IMR-90 (cell line): Measurements from ENCODE around the gene MARK2.

Experiments
- BHLHE40 ChIP-seq: fragments of 150-350 bp; IDR thresholded peaks from 2 replicates; pipeline ENCODE4 v1.6.1; 2016; ENCODE audit warnings: mild to moderate bottlenecking, low read depth, low read length
- CEBPB ChIP-seq: IDR thresholded peaks from 2 replicates; pipeline ENCODE4 v1.6.1; 2012; ENCODE audit warnings: low read depth, low read length, improper control_type of control experiment
- CTCF ChIP-seq: conservative IDR thresholded peaks from 2 replicates; pipeline ENCODE4 v1.5.1; 2012; ENCODE audit warnings: mild to moderate bottlenecking, low read depth, low read length, improper control_type of control experiment
- FOS ChIP-seq: fragments of 150-350 bp; IDR thresholded peaks from 2 replicates; pipeline ENCODE4 v1.6.1; 2016; ENCODE audit warnings: low read depth, low read length
- MAFK ChIP-seq: IDR thresholded peaks from 2 replicates; pipeline ENCODE4 v1.6.1; 2012; ENCODE audit warnings: low read depth, low read length, improper control_type of control experiment
- MAZ ChIP-seq: IDR thresholded peaks from 2 replicates; pipeline ENCODE4 v1.6.1; 2012; ENCODE audit warnings: low read depth, mild to moderate bottlenecking, low read length, improper control_type of control experiment, moderate library complexity, borderline replicate concordance
- MXI1 ChIP-seq: IDR thresholded peaks from 2 replicates; pipeline ENCODE4 v1.6.1; 2012; ENCODE audit warnings: low read depth, mild to moderate bottlenecking, low read length, moderate library complexity, borderline replicate concordance
- POLR2A ChIP-seq: IDR thresholded peaks from 2 replicates; pipeline ENCODE4 v1.6.1; 2012; ENCODE audit warnings: mild to moderate bottlenecking, low read depth, low read length
- RAD21 ChIP-seq: IDR thresholded peaks from 2 replicates; pipeline ENCODE4 v1.6.1; 2012; ENCODE audit warnings: low read length, improper control_type of control experiment
- RFX5 ChIP-seq: IDR thresholded peaks from 2 replicates; pipeline ENCODE4 v1.8.0; 2012; ENCODE audit warnings: low read depth, mild to moderate bottlenecking, low read length, moderate library complexity
- USF2 ChIP-seq: fragments of 150-350 bp; IDR thresholded peaks from 2 replicates; pipeline ENCODE4 v1.6.1; 2017; ENCODE audit warnings: mild to moderate bottlenecking, antibody characterized with exemption, low read length, low read depth

- TF ChIP-seq BHLHE40 (no peak), CTCF (no peak), USF2 (no peak), POLR2A (no peak), RFX5 (no peak), MAFK (no peak), MAZ (no peak), FOS (no peak), RAD21 (no peak), CEBPB (no peak), MXI1 (no peak)
These were observed 66.3 kb downstream of the MARK2 start for GRCh38 chr11:63905179-63905578.
